GM18868 (cell line): ENCODE data around the gene GTPBP3.
"Not testable (repeated sequence)": the region's sequence is repeated elsewhere in the genome, so short reads cannot be mapped to it uniquely, and the experiment has no call there.

ENCODE experiments used
- ATAC-seq: cut with Tn5 transposase; IDR thresholded peaks from one replicate; pipeline ENCODE4 v1.9.1; 2021; ENCODE audit warnings: mild to moderate bottlenecking, moderate library complexity; ENCODE audit not compliant: unreplicated experiment

Gene GTPBP3, protein sequence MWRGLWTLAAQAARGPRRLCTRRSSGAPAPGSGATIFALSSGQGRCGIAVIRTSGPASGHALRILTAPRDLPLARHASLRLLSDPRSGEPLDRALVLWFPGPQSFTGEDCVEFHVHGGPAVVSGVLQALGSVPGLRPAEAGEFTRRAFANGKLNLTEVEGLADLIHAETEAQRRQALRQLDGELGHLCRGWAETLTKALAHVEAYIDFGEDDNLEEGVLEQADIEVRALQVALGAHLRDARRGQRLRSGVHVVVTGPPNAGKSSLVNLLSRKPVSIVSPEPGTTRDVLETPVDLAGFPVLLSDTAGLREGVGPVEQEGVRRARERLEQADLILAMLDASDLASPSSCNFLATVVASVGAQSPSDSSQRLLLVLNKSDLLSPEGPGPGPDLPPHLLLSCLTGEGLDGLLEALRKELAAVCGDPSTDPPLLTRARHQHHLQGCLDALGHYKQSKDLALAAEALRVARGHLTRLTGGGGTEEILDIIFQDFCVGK

GRCh38 chr19:17336872-17337674, at the start of gene GTPBP3:
Gene GTPBP3, plus strand, starts transcription at chr19:17337553. Its CDS starts 59 bp downstream, at chr19:17337612.
- peak; percentile 75 for ATAC-seq

- ATAC-seq: no peak
These were observed 47.9 kb upstream of the GTPBP3 start for GRCh38 chr19:17289489-17289888.

DNA sequence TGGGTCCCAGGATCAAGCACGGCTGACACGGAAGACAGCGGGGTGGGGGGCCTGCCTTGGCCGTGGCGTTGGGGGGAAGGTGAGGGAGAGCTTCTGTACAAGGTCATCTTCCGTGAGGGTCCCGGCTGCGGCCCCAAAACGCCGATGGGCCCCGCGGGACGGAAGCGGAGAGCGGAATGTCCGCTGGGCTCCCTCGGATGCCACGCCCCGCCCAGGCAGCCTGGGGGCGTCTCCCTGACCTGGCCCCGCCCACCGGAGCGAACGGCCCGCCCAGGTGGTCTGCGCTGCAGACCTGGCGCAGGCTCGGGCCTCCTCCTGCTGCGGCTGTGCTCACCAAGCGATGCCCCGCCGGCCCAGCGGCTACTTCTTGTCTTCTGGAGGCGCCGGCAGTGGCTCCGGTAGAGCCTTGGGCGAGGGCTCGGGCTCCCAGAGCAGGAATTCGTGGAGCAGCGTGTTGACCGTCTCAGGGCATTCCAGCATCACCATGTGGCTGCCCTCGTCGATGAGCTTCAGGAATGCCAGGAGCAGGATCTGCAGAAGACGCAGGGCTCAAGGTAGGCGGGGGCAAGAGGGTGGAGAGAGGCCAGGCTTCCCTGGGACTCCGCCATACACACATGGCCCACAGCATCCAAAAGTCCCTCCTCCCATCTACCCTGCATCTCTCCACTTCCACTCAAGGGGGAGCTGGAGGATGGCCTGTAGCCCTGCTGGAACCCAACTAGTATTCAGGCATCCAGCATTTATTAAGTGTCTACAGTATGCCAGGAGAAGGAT, 44.9 kb upstream of the GTPBP3 start:
- peak; percentile 86 for ATAC-seq

DNA sequence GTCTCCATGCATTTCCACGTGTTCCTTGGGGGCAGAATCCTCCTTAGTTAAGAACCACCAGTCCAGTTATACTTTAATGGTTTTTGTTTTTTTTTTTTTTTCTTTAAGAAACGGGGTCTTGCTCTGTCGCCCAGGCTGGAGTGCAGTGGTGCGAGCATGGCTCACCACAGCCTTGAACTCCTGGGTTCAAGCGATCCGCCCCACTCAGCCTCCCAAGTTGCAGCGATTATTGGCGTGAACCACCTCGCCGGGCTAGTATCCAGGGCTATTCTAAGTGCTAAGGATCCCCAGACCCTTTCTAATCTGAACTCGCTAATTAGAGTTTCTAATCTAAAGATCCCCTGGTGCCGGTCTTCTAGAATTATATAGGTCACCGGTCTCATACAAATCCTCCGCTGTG, 43.7 kb upstream of the GTPBP3 start:
- ATAC-seq: no peak

DNA sequence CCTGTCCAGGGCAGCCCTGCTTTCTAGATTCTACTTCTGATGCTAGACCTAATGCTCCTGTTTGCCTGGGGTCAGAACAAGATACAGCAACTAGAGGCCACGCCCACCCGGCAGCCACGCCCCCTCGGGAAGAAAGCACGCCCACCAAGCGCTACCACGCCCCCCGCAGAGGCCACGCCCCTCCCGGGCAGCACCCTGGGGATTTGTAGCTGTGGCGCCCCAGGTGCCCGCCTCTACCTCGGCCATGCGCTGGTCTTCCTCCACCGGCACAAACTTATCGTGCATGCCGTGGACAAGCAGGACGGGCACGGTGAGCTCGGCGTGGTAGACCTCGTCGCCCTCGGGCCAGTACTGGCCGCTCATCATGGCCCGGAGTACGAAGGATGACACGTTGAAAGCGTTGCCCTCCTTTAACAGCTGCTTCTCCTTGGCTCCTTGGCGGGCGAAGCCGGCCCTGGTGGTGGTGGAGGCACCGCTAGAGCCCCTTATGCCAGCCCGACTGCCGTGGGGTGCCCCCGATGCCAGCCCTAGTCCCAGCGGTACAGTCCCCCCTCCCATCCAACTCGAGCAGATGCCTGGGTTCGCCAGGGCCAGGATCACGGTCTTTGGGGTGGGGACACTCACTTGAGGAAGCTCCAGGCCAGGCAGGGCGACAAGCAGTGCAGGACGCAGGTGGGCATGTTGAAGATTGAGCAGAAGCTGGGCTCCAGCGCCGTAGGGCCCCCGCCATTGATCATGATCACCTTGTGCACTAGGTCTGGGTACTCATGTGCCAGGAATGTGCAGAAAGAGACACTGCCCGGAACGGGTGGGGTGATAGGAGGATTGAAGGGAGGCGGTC, 43.1 kb upstream of the GTPBP3 start:
- ATAC-seq: no peak

GRCh38 chr19:17295551-17295950, 41.8 kb upstream of the GTPBP3 start:
- not testable (repeated sequence) for ATAC-seq

DNA sequence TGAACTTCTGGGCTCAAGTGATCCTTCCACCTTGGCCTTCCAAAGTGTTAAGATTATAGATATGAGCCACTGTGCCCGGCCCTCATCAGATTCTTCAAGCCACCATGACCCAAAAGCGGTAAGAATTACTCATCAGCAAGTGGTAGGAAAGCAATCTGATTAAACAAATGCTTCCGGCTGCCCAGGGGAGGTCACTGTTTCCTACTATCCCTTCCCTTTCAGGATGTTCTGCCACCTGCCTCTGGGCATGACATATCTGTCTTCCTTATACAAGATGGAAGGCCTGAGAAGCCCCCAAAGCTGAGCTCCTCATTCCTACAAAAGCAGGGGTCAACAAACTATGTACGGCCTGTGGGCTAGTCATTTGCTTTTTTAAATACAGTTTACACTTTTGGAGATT, 41.1 kb upstream of the GTPBP3 start:
- no peak for ATAC-seq

DNA sequence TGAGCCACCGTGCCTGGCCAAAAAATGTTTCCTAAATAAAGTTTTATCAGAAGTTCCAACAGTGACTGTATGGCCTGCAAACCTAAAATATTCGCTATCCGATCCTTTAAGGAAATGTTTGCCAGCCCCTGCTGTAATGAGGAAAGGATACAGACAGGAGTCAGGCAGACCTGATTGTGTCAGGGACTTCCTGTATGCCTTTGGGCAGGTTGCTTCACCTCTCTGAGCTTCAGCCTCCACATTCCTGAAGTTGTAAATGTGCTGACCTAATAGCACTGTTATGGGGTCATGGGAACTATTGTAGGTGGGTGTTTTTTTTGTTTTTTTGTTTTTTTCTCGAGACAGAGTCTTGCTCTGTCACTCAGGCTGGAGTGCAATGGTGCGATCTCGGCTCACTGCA, 40.4 kb upstream of the GTPBP3 start:
- no peak for ATAC-seq

- no peak for ATAC-seq
These were observed 36.2 kb upstream of the GTPBP3 start for GRCh38 chr19:17300992-17301619.

DNA sequence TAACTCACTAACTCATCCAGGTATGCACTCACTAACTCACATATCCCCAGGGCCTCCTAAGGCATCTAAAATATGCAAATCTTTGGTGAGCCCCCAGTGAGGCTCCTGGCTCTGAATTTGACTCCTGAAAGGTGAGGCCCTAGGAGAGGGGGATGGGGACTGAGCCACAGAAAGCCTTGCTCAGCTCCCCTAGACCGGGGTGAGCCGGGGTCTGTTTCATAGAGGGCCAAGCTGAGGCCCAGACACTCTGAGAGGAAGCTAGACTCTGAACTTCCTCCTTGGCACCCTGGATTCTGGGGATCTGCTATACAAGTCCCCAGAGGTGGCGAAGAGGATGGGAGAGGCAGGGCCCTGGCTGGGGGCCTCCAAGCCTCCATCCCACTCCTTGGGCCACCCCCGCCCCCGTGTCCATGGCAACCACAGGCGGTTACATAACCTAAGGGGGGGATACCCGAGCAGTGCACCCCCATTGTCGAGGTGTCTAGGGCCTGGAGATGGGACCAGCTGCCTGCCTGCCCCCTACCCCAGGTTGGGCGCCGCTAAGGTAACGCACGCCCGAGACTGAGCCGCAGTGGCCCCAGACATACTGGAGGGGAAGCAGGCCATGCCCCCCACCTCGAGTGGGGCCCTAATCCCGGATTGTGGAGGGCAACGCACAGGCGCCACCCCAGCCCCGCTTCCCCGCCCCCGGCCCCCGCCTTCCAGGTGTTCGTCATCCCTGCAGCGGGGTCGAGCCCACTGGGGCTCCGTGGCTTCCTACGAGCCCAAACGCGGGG, 34.8 kb upstream of the GTPBP3 start:
- no peak for ATAC-seq

- peak; percentile 62 for ATAC-seq
These were observed 34.0 kb upstream of the GTPBP3 start, which contains the start of gene ABHD8 for GRCh38 chr19:17303167-17303939. Gene ABHD8, minus strand, starts transcription at chr19:17303425. Its CDS starts 1,809 bp downstream, at chr19:17301616.

DNA sequence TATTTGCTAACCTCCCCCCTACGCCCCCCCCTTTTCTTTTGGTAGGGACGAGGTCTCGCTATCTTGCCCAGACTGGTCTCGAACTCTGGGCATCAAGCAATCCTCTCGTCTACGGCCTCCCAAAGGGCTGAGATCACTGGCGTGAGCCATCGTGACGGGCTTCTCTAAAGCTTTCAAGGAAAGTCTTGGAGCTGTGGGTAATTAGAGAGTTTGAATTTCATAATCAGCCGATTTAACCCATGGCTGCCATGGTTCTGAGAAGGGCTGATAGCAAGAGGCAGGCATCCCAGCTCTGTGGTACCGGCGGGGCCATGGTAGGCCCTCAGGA, 33.4 kb upstream of the GTPBP3 start:
- no peak for ATAC-seq

DNA sequence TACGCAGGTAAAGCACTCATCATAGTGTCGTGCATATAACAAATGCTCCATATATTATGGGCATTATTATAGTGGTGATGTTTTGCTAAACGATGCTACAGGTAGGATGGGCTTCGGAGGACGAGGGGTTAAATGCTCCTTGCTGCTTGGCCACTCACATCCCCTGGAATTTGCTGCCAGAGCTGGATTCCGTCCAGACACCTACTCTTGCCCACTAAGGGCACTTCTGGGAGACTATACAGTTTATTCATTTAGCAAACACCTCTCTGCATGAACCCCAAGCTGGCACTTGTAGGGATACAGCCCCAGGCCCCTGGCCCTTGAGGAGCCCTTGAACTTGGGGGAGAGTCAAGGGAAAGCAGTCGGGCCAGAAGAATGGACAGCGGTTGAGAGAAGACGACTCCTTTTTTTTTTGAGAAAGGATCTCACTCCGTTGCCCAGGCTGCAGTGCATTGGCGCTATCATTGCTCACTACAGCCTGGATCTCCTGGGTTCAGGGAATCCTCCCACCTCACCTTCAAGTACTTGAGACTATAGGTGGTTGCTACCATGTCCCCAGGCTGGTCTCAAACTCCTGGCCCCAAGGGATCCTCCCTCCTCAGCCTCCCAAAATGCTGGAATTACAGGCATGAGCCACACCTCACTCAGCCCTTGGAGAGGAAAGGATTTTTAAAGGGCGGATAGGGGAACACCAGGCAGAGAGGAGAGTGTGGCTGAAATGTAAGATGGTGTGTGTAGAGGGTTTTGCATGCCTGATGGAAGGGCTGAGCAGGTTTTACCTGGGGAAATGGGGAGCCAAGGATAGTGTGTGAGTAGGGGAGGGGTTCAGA, 32.8 kb upstream of the GTPBP3 start:
- ATAC-seq: no peak

DNA sequence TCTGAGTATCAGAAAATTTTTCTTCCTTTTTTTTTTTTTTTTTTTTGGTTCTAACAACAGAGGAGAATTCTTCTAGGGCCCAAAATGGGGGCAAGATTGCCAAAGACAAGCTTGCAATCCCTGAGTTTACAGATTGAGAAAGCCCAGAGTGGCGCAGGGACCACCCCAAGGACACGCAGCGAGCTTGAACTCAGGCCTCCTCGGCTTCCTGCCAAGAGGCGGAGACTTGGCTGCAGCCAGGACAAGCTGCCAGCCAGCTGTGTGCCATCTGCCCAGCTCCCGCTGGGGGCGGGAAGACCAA, 32.2 kb upstream of the GTPBP3 start:
- ATAC-seq: no peak

DNA sequence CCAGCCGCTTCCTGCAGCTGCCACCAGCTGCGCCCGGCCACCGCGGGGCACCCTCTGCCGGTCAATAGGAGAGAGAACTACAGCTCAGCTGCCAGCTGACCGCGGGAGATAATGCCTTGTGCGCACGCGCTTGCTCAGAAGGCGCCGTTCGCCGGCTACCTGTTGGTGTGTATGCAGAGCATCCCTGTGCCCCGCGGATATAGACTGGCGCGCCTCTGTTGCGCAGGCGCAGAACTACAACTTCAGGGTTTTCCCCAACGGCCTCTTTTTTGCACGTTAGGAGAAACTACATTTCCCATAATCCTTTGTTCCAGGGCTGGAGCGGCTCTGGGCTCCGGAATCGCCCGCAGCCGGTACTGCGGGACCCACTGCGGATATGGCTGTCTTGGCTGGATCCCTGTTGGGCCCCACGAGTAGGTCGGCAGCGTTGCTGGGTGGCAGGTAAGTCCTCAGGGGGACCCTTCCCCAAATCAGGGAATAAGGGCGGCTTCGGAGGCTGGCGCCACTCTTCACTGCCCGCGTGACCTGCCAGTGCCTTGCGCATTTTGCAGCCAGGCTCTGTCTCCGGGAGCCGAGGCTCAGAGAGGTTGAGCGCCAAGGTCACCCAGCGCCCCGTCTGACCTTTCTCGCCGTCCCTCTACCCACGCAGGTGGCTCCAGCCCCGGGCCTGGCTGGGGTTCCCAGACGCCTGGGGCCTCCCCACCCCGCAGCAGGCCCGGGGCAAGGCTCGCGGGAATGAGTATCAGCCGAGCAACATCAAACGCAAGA, 31.7 kb upstream of the GTPBP3 start, which contains the start of gene MRPL34:
Gene MRPL34, plus strand, starts transcription at position 356 of the 768 bp plus-strand sequence. Its CDS starts 21 bp downstream, at position 377.
- peak; percentile 64 for ATAC-seq

DNA sequence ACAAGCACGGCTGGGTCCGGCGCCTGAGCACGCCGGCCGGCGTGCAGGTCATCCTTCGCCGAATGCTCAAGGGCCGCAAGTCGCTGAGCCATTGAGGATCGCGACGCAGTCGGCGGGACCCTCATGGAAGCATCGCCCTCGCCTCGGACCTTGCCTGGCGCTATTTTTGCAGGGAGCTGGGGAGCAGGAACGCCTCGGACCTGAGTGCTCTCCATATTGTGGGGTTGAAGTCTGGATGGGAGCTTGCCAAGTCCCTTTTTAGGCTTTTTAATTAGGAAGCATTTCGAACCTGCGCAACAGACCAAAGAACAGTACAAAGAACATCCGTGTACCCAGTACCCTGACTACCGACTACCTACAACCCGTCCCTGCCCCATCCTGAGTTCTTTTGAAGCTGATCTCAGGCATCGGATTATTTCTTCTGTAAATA, 31.1 kb upstream of the GTPBP3 start:
- ATAC-seq: no peak
